HCT116 (cell line): Measurements from ENCODE around the gene PPP1CB.

Experiments
- CEBPB ChIP-seq: IDR thresholded peaks from 2 replicates; pipeline ENCODE4 v1.6.1; 2012; ENCODE audit warnings: low read depth
- EZH2 ChIP-seq: fragments of 200-600 bp; sonication (generic); IDR thresholded peaks from 2 replicates; pipeline ENCODE4 v1.6.1; 2017; ENCODE audit warnings: antibody characterized with exemption, mixed run types
- JUND ChIP-seq: IDR thresholded peaks from 2 replicates; pipeline ENCODE4 v1.6.1; 2012
- POLR2A ChIP-seq: IDR thresholded peaks from 2 replicates; pipeline ENCODE4 v1.7.0; 2011; ENCODE audit warnings: borderline replicate concordance; ENCODE audit not compliant: insufficient read depth, insufficient read length; ENCODE audit errors: extremely low read depth
- RAD21 ChIP-seq: IDR thresholded peaks from 2 replicates; pipeline ENCODE4 v1.6.1; 2012; ENCODE audit warnings: low read depth, mild to moderate bottlenecking
- SP1 ChIP-seq: IDR thresholded peaks from 2 replicates; pipeline ENCODE4 v1.6.1; 2012; ENCODE audit warnings: low read depth
- SRF ChIP-seq: IDR thresholded peaks from 2 replicates; pipeline ENCODE4 v1.6.1; 2012; ENCODE audit warnings: low read depth
- ZNF274 ChIP-seq: fragments of 200-500 bp; sonication (Bioruptor generic); IDR thresholded peaks from 2 replicates; pipeline ENCODE4 v1.6.1; 2014; ENCODE audit warnings: mild to moderate bottlenecking, low read depth, low read length, inconsistent platforms
- TF ChIP-seq, protein P1 (sequence below), 3 experiments: fragments of 200-600 bp in 1 of 3; sonication (generic) in 1 of 3; IDR thresholded peaks in 2 of 3; conservative IDR thresholded peaks in 1 of 3; 2 replicates each; pipeline ENCODE4 v1.5.1; 2012 to 2017; ENCODE audit warnings: low read depth in 2 of 3, low read length in 2 of 3, antibody characterized with exemption in 1 of 3, borderline replicate concordance in 1 of 3, control low read depth in 1 of 3, mild to moderate bottlenecking in 1 of 3, mixed read lengths in 1 of 3, mixed run types in 1 of 3, moderate library complexity in 1 of 3; ENCODE audit not compliant: insufficient read depth in 1 of 3
- TF ChIP-seq, protein P2 (sequence below): IDR thresholded peaks from 2 replicates; pipeline ENCODE4 v1.6.1; 2012

DNA sequence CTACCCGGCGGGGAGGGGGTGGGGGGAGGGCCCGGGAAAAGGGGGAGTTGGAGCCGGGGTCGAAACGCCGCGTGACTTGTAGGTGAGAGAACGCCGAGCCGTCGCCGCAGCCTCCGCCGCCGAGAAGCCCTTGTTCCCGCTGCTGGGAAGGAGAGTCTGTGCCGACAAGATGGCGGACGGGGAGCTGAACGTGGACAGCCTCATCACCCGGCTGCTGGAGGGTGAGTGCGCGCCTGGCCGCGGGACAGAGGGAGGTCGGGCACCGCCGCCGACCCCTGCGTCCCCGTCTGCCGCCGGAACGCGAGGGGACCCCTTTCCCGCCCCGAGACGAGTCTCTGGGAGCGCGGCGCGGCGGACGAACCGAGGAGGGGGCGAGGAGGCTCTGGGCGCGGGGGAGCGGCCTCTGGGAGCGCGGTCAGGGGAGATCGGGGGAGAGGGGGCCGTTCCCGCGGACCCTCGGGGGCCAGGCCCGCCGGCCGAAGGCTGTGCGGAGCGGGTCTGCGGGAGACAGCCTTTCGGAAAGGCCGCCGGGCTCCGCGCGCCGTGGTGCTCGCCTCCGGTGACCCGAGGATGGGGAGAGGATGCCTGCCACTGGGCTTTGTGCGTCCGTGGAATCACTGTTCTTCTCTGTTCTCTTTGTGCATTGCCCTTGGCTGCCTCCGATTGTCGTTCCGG is 463 bp downstream of the PPP1CB start:
- TF ChIP-seq POLR2A (no peak), RAD21 (0 out of 2 replicates have a peak, but pooled peaks have one; percentile 2), ZNF274 (no peak), JUND (no peak), SP1 (no peak), CEBPB (no peak), EZH2 (no peak), SRF (no peak)
- TF ChIP-seq, protein P1, sequence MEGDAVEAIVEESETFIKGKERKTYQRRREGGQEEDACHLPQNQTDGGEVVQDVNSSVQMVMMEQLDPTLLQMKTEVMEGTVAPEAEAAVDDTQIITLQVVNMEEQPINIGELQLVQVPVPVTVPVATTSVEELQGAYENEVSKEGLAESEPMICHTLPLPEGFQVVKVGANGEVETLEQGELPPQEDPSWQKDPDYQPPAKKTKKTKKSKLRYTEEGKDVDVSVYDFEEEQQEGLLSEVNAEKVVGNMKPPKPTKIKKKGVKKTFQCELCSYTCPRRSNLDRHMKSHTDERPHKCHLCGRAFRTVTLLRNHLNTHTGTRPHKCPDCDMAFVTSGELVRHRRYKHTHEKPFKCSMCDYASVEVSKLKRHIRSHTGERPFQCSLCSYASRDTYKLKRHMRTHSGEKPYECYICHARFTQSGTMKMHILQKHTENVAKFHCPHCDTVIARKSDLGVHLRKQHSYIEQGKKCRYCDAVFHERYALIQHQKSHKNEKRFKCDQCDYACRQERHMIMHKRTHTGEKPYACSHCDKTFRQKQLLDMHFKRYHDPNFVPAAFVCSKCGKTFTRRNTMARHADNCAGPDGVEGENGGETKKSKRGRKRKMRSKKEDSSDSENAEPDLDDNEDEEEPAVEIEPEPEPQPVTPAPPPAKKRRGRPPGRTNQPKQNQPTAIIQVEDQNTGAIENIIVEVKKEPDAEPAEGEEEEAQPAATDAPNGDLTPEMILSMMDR (IDR thresholded peaks at IDR 0.05 in 2 of 3, conservative IDR thresholded peaks at IDR 0.05 in 1 of 3; ENCODE audit: borderline replicate concordance in 1 of 3, insufficient read depth in 1 of 3, low read depth in 2 of 3, low read length in 2 of 3) = no peak
- TF ChIP-seq, protein P2, sequence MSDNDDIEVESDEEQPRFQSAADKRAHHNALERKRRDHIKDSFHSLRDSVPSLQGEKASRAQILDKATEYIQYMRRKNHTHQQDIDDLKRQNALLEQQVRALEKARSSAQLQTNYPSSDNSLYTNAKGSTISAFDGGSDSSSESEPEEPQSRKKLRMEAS = peak; percentile 11; the same call in 1 of the 2 replicates
